Muscle of leg (tissue), 16 donors: Measurements from ENCODE around the gene IQCB1. TPM values are rescaled to one million over a fixed set of nuclear protein-coding genes. Genes with fewer than 3 reads are reported as not detected.
A peak's percentile ranks its signal among the peaks of the same experiment; 100 is the strongest.
"Not testable (repeated sequence)": the region's sequence is repeated elsewhere in the genome, so short reads cannot be mapped to it uniquely, and the experiment has no call there.

Experiments used
- DNase-seq: peaks from one replicate; pipeline ENCODE4 v3.0.0; 2013
- H3K27ac ChIP-seq: one replicate; pipeline ENCODE4 v1.5.1; 2013; ENCODE audit warnings: mild to moderate bottlenecking, low read length, control low read depth
- H3K27me3 ChIP-seq: one replicate; pipeline ENCODE4 v1.6.1; 2013; ENCODE audit warnings: low read length; ENCODE audit not compliant: control insufficient read depth, insufficient read depth
- H3K36me3 ChIP-seq: one replicate; pipeline ENCODE4 v1.6.1; 2013; ENCODE audit warnings: low read length; ENCODE audit not compliant: control insufficient read depth, insufficient read depth
- H3K4me1 ChIP-seq: one replicate; pipeline ENCODE4 v1.6.1; 2013; ENCODE audit warnings: low read length; ENCODE audit not compliant: control insufficient read depth, insufficient read depth
- H3K4me3 ChIP-seq: one replicate; pipeline ENCODE4 v1.5.1; 2013; ENCODE audit warnings: low read length, control low read depth
- H3K9me3 ChIP-seq: replicated peaks from 2 replicates; pipeline ENCODE4 v1.6.1; 2013; ENCODE audit warnings: low read depth, low read length; ENCODE audit not compliant: control insufficient read depth
- WGBS: methylation state at CpG from one replicate; pipeline ENCODE4 v1.1.5; 2013; ENCODE audit warnings: missing lambda C conversion rate; ENCODE audit not compliant: insufficient coverage; 5-methylcytosine and 5-hydroxymethylcytosine counted together
- long read RNA-seq, 11 donors: transcript quantifications; one replicate each; lab custom pipeline, GENCODE V29; 2026
- polyA plus RNA-seq, 8 donors: library from polyadenylated mRNA; unstranded; fragments of 120-200 nt; gene quantifications; one replicate each; pipeline versions ENCODE4 v1.2.1 to v1.2.3, GENCODE V29; 2013; ENCODE audit warnings: inconsistent platforms in 1 of 8, low replicate concordance in 1 of 8; ENCODE audit not compliant: insufficient read length in 8 of 8, insufficient read depth in 1 of 8
- total RNA-seq: library from RNA; stranded (reverse); fragments of 120-200 nt; gene quantifications from one replicate; pipeline ENCODE4 v1.2.4, GENCODE V29; 2013

IQCB1 gene, protein sequence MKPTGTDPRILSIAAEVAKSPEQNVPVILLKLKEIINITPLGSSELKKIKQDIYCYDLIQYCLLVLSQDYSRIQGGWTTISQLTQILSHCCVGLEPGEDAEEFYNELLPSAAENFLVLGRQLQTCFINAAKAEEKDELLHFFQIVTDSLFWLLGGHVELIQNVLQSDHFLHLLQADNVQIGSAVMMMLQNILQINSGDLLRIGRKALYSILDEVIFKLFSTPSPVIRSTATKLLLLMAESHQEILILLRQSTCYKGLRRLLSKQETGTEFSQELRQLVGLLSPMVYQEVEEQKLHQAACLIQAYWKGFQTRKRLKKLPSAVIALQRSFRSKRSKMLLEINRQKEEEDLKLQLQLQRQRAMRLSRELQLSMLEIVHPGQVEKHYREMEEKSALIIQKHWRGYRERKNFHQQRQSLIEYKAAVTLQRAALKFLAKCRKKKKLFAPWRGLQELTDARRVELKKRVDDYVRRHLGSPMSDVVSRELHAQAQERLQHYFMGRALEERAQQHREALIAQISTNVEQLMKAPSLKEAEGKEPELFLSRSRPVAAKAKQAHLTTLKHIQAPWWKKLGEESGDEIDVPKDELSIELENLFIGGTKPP
- 18.1 TPM for total RNA-seq
- 10 to 100 TPM; 16.1 to 22.7 (median 18.2) TPM for polyA plus RNA-seq
- long read RNA-seq, donor 1, partial matches to known transcripts = 0 of 1 reads
- long read RNA-seq, donor 1, other reads (novel, unspliced or antisense) = 0 of 1 reads
- long read RNA-seq, donor 2, partial matches to known transcripts = 0 of 1 reads
- long read RNA-seq, donor 2, other reads (novel, unspliced or antisense) = 0 of 1 reads
- long read RNA-seq, donor 3, partial matches to known transcripts = 0 of 3 reads
- long read RNA-seq, donor 3, other reads (novel, unspliced or antisense) = 0 of 3 reads
- long read RNA-seq, donor 4 = 0 reads
- long read RNA-seq, donor 5, partial matches to known transcripts = 0 of 2 reads
- long read RNA-seq, donor 5, other reads (novel, unspliced or antisense) = 0 of 2 reads
- long read RNA-seq, donor 6, partial matches to known transcripts = 0 of 1 reads
- long read RNA-seq, donor 6, other reads (novel, unspliced or antisense) = 0 of 1 reads
- long read RNA-seq, donor 7, partial matches to known transcripts = 0 of 5 reads
- long read RNA-seq, donor 7, other reads (novel, unspliced or antisense) = 0 of 5 reads
- long read RNA-seq, donor 8, partial matches to known transcripts = 0 of 1 reads
- long read RNA-seq, donor 8, other reads (novel, unspliced or antisense) = 0 of 1 reads
- long read RNA-seq, donor 9, partial matches to known transcripts = 0 of 4 reads
- long read RNA-seq, donor 9, other reads (novel, unspliced or antisense) = 0 of 4 reads
- long read RNA-seq, donor 10, partial matches to known transcripts = 6 of 9 reads
- long read RNA-seq, donor 10, other reads (novel, unspliced or antisense) = 0 of 9 reads
- long read RNA-seq, donor 11, partial matches to known transcripts = 0 of 1 reads
- long read RNA-seq, donor 11, other reads (novel, unspliced or antisense) = 0 of 1 reads

DNA sequence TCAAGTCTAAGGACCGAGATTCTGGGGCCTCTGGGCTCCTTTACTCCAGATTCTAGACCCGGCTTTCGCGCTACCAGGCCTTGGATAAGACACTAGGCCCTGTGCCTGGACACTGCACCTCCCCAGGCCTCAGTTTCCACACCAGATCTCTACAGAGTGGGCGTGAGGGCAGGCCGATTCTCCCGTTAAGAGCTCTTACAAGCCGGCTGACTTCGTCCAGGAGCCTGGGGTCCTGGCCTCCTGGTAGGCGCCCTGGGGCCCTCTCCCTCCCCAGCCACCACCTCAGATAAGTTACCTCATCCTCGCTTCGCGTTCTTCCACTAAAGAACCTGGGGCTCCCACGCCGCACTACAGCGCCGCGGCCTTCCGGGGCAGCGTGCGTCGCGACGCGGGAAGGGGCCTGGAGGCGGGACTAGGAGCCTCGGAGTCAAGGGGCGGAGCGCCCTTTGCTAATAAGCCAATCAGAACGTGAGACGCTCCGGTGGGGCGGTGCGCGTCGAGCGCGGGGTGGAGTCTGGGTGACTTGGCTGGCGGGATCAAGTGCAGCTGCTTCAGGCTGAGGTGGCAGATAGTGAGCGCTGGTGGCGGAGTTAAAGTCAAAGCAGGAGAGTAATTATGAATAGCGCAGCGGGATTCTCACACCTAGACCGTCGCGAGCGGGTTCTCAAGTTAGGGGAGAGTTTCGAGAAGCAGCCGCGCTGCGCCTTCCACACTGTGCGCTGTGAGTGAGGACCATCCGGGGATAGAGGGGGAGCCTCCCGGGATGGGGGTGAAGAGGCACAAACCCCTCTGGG, at the start of gene IQCB1, which contains the start of gene EAF2:
Gene IQCB1 (minus strand): TSS at position 390 of the 794 bp plus-strand sequence. CDS start 6,100 bp downstream, outside the sequence.
Gene EAF2 (plus strand): TSS at position 539 of the 794 bp plus-strand sequence. CDS start 77 bp downstream, at position 616.
- Histone ChIP-seq H3K4me3 (peak within 1 kb of the TSS; percentile 75), H3K36me3 (peaks cover 9% of the 10 kb centered on the region), H3K9me3 (no peaks in the 10 kb centered on the region), H3K27ac (peak within 1 kb of the TSS; percentile 92), H3K27me3 (no peaks in the 10 kb centered on the region), H3K4me1 (peaks cover 7% of the 10 kb centered on the region)
- DNase-seq = peak; percentile 98
- WGBS = 0% methylated on average over 47 of the region's 54 CpGs

DNA sequence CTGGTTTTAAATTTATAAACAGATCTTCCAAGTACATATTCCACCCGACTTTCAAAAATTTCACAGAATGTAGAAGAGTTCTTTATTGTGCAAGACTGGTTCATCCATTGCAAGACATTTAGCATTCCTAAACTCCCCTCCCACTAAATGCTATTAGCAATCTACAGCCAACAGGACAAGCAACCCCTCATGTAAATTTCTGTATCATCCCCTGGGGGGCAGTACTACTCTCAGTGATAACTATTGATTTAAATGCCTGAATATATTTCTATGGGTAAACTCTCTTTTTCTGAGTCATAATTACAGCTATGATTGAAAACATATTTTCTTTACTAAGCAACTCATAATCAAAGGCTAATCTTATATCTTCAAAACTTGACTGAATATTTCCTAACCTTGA, 48.6 kb upstream of the IQCB1 start:
- Histone ChIP-seq H3K27me3 (no peaks in the 10 kb centered on the region), H3K4me3 (no peak overlapping the region), H3K36me3 (no peaks in the 10 kb centered on the region), H3K9me3 (no peaks in the 10 kb centered on the region), H3K27ac (no peak overlapping the region), H3K4me1 (no peaks in the 10 kb centered on the region)
- WGBS = no CpG with 5 or more reads among the region's 1 CpG
- peak; percentile 2 for DNase-seq

DNA sequence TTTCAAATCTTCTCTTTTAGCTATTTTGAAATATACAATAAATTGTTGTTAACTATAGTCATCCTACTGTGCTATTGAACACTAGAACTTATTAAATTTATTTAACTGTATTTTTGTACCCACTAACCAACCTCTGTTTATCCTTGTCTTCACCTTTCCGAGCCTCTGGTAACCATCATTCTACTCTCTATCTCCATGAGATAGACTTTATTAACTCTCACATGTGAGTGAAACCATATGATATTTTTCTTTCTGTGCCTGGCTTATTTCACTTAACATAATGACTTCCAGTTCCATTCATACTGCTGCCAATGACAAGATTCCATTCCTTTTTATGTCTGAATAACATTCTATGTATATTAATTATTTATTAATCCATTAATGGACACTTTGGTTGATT, 43.6 kb upstream of the IQCB1 start:
- Histone ChIP-seq H3K27me3 (no peaks in the 10 kb centered on the region), H3K9me3 (no peaks in the 10 kb centered on the region), H3K36me3 (no peaks in the 10 kb centered on the region), H3K4me1 (no peaks in the 10 kb centered on the region), H3K4me3 (no peak overlapping the region), H3K27ac (no peak overlapping the region)
- DNase-seq = no peak
- no CpG with 5 or more reads among the region's 1 CpG for WGBS

DNA sequence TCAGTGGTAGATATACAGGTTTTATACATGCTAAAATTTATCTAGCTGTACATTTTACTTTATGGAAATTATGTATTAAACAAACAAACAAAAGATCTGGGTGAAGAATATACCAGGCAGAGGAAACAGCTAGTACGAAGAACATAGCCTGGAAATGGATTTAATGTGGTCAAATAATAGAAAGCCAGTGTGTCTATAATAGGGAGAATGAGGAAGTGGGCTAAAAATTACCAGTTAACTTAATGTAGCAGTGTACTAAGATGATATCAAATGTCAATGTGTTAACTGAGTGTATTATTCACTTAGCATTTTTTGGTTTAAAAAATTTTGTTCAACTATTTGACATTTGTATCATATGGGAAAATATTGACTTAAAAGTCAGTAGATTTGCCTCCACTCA, 36.6 kb upstream of the IQCB1 start:
- H3K9me3 ChIP-seq = no peaks in the 10 kb centered on the region
- no peak overlapping the region for H3K27ac ChIP-seq
- no peaks in the 10 kb centered on the region for H3K4me1 ChIP-seq
- no peaks in the 10 kb centered on the region for H3K27me3 ChIP-seq
- H3K4me3 ChIP-seq = no peak overlapping the region
- no peak for DNase-seq
- 80% methylated on average over 1 of the region's 1 CpG for WGBS
- no peaks in the 10 kb centered on the region for H3K36me3 ChIP-seq

DNA sequence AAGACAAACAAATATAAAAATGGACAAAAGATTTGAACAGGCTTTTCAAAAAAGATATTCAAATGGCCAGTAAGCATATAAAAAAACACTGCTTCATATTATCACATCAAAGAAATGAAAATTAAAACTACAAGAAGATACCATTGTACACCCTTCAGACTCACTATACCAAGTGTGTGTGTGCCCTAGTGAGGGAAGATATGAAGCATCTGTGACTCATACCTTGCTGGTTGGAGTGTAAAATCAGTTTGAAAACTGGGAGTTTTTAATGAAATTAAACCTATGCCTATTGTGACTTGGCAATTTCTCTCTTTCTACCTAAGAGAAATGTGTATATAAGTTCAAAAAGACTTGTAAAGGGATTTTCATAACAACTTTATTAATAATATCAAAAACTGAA, 35.9 kb upstream of the IQCB1 start:
- Histone ChIP-seq H3K9me3 (no peaks in the 10 kb centered on the region), H3K36me3 (no peaks in the 10 kb centered on the region), H3K27ac (no peak overlapping the region), H3K27me3 (no peaks in the 10 kb centered on the region), H3K4me1 (no peaks in the 10 kb centered on the region), H3K4me3 (no peak overlapping the region)
- no peak for DNase-seq

DNA sequence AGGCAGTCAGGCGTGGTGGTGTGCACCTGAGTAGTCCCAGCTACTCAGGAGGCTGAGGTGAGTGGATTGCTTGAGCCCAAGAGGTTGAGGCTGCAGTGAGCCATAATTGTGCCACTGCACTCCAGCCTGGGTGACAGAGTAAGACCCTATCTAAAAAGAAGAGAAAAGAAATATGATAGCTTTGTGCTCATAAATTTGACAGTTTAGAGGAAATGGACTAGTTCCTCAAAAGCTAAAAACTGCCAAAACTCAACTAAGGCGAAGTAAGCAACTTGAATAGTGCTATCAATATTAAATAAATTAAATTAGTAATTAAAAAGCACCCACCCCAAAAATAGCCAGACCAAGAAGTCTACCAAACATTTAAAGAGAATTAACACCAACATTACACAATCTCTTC, 34.9 kb upstream of the IQCB1 start:
- no peaks in the 10 kb centered on the region for H3K4me1 ChIP-seq
- no peak for DNase-seq
- 100% methylated on average over 1 of the region's 2 CpGs for WGBS
- H3K36me3 ChIP-seq = no peaks in the 10 kb centered on the region
- H3K4me3 ChIP-seq = no peak overlapping the region
- H3K27me3 ChIP-seq = no peaks in the 10 kb centered on the region
- H3K9me3 ChIP-seq = no peaks in the 10 kb centered on the region
- H3K27ac ChIP-seq = no peak overlapping the region

DNA sequence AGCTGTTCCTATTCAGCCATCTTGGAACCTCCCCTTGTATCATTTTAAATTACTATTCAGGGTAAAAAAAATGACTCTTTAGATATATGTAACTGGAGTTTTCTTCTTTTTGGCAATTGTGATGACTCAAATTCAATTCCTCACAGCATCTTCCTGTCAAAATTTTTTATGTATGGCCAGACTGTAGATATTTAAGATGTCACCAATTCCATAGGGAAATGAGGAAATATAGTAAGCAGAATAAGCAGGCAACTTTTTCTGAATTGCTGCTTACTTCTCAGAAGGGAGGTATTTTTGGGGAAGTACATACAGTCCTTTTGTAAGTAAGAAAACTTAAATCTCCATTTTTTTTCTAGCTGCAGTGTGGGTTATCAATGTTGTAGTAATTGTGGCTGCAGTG, 28.9 kb upstream of the IQCB1 start:
- DNase-seq = peak; percentile 6
- Histone ChIP-seq H3K9me3 (peaks cover 4% of the 10 kb centered on the region), H3K27me3 (no peaks in the 10 kb centered on the region), H3K36me3 (no peaks in the 10 kb centered on the region), H3K4me3 (no peak overlapping the region), H3K27ac (no peak overlapping the region), H3K4me1 (no peaks in the 10 kb centered on the region)

DNA sequence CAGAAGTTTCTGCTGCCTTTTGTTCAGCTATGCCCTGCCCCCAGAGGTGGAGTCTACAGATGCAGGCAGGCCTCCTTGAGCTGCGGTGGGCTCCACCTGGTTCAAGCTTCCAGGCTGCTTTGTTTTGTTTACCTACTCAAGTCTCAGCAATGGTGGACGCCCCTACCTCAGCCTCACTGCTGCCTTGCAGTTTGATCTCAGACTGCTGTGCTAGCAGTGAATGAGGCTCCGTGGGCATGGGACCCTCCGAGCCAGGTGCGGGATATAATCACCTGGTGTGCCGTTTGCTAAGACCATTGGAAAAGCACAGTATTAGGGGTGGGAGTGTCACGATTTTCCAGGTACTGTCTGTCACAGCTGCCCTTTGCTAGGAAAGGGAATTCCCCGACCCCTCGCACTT, 28.4 kb upstream of the IQCB1 start:
- DNase-seq, H3K36me3 ChIP-seq, H3K9me3 ChIP-seq, H3K4me1 ChIP-seq, H3K4me3 ChIP-seq, H3K27ac ChIP-seq, H3K27me3 ChIP-seq: not testable (repeated sequence)
- WGBS = 85% methylated on average over 6 of the region's 9 CpGs

DNA sequence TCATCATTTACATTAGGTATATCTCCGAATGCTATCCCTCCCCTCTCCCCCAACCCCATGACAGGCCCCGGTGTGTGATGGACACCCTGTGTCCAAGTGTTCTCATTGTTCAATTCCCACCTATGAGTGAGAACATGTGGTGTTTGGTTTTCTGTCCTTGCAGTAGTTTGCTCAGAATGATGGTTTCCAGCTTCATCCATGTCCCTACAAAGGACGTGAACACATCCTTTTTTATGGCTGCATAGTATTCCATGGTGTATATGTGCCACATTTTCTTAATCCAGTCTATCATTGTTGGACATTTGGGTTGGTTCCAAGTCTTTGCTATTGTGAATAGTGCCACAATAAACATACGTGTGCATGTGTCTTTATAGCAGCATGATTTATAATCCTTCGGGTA, 22.9 kb upstream of the IQCB1 start:
- not testable (repeated sequence) for H3K9me3 ChIP-seq, H3K4me3 ChIP-seq, H3K4me1 ChIP-seq, H3K27ac ChIP-seq, H3K27me3 ChIP-seq, H3K36me3 ChIP-seq, DNase-seq
- no CpG with 5 or more reads among the region's 5 CpGs for WGBS
